HFFc6 (cell line): Measurements from ENCODE around the gene PLAAT2. TPM values are rescaled to one million over a fixed set of nuclear protein-coding genes. Genes with fewer than 3 reads are reported as not detected.
"Not testable (repeated sequence)": the region's sequence is repeated elsewhere in the genome, so short reads cannot be mapped to it uniquely, and the experiment has no call there.

ENCODE experiments used
- DNase-seq: peaks from one replicate; pipeline ENCODE4 v3.0.0-alpha.2; 2018
- H3K27ac Mint-ChIP-seq: 2 replicates; pipeline ENCODE4 v1.8.0; 2020; ENCODE audit warnings: mild to moderate bottlenecking, mixed read lengths
- H3K27me3 Mint-ChIP-seq: 2 replicates; pipeline ENCODE4 v1.8.0; 2021; ENCODE audit warnings: mild to moderate bottlenecking, moderate library complexity, mixed read lengths; ENCODE audit not compliant: insufficient read depth
- H3K36me3 Mint-ChIP-seq: 2 replicates; pipeline ENCODE4 v1.8.0; 2021; ENCODE audit warnings: low read depth, mixed read lengths
- H3K4me1 Mint-ChIP-seq: 2 replicates; pipeline ENCODE4 v1.8.0; 2020; ENCODE audit warnings: low read depth, mixed read lengths
- H3K4me3 Mint-ChIP-seq: 2 replicates; pipeline ENCODE4 v1.8.0; 2020; ENCODE audit warnings: mild to moderate bottlenecking, moderate library complexity, mixed read lengths
- H3K9me3 Mint-ChIP-seq: 2 replicates; pipeline ENCODE4 v1.8.0; 2020; ENCODE audit warnings: mild to moderate bottlenecking, mixed read lengths
- total RNA-seq, 6 experiments: library from RNA; stranded (reverse); fragmentation: NEBNext Ultra II Directional; extraction: Animal tissue kit (Norgen Biotek cat#: 25700); gene quantifications; 2 replicates in 1 of 6; 3 replicates in 5 of 6; pipeline ENCODE4 v1.2.3, GENCODE V29; 2021
- TF ChIP-seq, protein P1 (sequence below): fragments of 200-600 bp; sonication (generic); IDR thresholded peaks from 2 replicates; pipeline ENCODE4 v1.5.0; 2021; ENCODE audit warnings: antibody characterized with exemption, mild to moderate bottlenecking

PLAAT2 gene
- total RNA-seq, 6 experiments from 2014 or later, result not detected

DNA sequence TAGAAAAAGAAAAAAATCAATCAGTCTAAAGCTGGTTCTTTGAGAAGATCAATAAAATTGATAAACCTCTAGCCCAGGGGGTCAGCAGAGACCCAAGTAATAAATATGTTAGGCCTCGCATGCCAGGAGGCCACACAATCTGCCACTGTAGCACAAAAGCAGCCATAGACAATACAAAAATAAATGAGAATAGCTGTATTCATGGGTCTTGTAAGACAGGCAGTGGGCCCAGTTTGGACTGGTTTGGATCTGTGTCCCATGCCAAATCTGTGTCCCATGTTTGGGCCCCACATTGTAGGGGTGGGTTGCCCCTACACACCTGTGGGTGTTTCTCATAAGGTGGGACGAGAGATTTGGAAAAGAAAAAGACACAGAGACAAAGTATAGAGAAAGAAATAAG is 33.2 kb downstream of the PLAAT2 start:
- H3K9me3 Mint-ChIP-seq, result no peaks in the 10 kb centered on the region
- DNase-seq, result no peak
- no peak overlapping the region for H3K27ac Mint-ChIP-seq
- TF ChIP-seq, protein P1, sequence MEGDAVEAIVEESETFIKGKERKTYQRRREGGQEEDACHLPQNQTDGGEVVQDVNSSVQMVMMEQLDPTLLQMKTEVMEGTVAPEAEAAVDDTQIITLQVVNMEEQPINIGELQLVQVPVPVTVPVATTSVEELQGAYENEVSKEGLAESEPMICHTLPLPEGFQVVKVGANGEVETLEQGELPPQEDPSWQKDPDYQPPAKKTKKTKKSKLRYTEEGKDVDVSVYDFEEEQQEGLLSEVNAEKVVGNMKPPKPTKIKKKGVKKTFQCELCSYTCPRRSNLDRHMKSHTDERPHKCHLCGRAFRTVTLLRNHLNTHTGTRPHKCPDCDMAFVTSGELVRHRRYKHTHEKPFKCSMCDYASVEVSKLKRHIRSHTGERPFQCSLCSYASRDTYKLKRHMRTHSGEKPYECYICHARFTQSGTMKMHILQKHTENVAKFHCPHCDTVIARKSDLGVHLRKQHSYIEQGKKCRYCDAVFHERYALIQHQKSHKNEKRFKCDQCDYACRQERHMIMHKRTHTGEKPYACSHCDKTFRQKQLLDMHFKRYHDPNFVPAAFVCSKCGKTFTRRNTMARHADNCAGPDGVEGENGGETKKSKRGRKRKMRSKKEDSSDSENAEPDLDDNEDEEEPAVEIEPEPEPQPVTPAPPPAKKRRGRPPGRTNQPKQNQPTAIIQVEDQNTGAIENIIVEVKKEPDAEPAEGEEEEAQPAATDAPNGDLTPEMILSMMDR, result no peak
- H3K36me3 Mint-ChIP-seq, result no peaks in the 10 kb centered on the region
- peaks cover 21% of the 10 kb centered on the region for H3K27me3 Mint-ChIP-seq
- H3K4me3 Mint-ChIP-seq, result no peak overlapping the region
- peaks cover 15% of the 10 kb centered on the region for H3K4me1 Mint-ChIP-seq

DNA sequence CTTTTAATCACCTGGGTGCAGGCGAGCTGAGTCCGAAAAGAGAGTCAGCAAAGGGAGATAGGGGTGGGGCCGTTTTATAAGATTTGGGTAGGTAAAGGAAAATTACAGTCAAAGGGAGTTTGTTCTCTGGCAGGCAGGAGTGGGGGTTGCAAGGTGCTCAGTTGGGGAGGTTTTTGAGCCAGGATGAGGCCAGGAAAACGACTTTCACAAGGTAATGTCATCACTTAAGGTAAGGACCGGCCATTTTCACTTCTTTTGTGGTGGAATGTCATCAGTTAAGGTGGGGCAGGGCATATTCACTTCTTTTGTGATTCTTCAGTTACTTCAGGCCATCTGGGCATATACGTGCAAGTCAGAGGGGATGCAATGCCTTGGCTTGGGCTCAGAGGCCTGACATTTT is 33.8 kb downstream of the PLAAT2 start:
- H3K9me3 Mint-ChIP-seq, H3K4me3 Mint-ChIP-seq, H3K27ac Mint-ChIP-seq, DNase-seq, H3K36me3 Mint-ChIP-seq: not testable (repeated sequence)
- Mint-ChIP-seq H3K27me3 (peaks cover 21% of the 10 kb centered on the region), H3K4me1 (peaks cover 15% of the 10 kb centered on the region)

DNA sequence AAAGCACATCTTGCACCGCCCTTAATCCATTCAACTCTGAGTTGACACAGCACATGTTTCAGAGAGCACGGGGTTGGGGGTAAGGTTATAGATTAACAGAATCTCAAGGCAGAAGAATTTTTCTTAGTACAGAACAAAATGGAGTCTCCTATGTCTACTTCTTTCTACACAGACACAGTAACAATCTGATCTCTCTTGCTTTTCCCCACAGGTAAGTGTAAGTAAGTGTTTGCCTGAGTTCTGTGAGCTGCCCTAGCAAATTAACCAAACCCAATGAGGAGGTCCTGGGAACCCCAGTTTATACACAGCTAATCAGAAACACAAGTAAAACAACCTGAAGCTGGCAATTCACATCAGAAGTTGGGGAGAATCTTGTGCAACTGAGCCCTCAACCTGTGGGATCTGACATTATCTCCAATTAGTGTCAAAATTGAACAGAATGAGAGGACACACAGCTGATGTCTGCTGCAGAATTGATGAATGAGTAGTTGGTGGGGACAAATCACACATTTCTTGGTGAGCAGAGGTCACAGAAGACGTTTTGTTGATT is 34.4 kb downstream of the PLAAT2 start:
- H3K36me3 Mint-ChIP-seq, H3K4me3 Mint-ChIP-seq, H3K27ac Mint-ChIP-seq, DNase-seq, H3K9me3 Mint-ChIP-seq: not testable (repeated sequence)
- Mint-ChIP-seq H3K4me1 (peaks cover 15% of the 10 kb centered on the region), H3K27me3 (peaks cover 17% of the 10 kb centered on the region)

DNA sequence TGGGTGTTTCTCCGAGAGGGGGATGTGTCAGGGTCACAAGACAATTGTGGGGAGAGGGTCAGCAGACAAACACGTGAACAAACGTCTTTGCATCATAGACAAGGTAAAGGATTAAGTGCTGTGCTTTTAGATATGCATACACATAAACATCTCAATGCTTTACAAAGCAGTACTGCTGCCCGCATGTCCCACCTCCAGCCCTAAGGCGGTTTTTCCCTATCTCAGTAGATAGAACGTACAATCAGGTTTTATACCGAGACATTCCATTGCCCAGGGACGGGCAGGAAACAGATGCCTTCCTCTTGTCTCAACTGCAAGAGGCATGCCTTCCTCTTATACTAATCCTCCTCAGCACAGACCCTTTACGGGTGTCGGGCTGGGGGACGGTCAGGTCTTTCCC is 35.0 kb downstream of the PLAAT2 start:
- not testable (repeated sequence) for H3K27ac Mint-ChIP-seq, H3K9me3 Mint-ChIP-seq
- peaks cover 15% of the 10 kb centered on the region for H3K4me1 Mint-ChIP-seq

DNA sequence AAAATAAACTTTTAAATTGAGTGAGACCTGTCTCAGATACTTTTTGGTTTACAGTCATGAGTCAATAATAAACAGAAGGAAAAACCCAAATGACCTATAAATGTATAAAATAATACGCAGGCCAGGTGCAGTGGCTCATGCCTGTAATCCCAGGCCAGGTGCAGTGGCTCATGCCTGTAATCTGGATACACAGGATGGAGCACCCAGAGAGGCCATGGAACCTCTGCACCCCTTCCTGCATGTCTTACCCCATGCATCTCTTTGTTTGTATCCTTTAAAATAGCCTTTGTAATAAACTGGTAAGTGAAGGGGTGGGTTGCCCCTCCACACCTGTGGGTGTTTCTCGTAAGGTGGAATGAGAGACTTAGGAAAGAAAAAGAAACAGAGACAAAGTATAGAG is 35.5 kb downstream of the PLAAT2 start:
- no peak for DNase-seq
- Mint-ChIP-seq H3K36me3 (no peaks in the 10 kb centered on the region), H3K4me3 (no peak overlapping the region), H3K27me3 (peaks cover 10% of the 10 kb centered on the region), H3K9me3 (peaks cover 7% of the 10 kb centered on the region), H3K4me1 (peaks cover 15% of the 10 kb centered on the region), H3K27ac (no peak overlapping the region)
- TF ChIP-seq, protein P1, result no peak

More for the DNA sequence above, 35.0 kb downstream of the PLAAT2 start:
- peaks cover 10% of the 10 kb centered on the region for H3K27me3 Mint-ChIP-seq
- not testable (repeated sequence) for H3K4me3 Mint-ChIP-seq, H3K36me3 Mint-ChIP-seq, DNase-seq

DNA sequence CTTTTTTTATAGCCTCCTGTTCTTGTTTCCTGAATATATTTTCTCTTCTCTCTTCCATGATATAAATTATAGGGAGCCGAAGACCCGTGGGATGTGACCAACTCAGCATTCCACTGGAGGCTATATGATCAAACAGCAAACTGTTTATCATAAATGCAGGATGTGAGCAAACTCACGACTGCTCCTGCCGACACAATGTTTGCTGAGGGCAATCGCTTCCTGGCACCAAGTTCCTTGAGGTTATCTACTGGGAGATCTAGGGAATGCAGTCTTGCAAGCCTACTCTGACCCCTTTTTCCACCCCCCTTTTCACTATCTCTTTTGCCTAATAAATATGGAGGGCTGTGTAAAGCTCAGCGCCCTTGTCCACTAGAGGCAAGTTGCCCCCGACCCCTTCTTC is 40.0 kb downstream of the PLAAT2 start:
- no peak for DNase-seq
- no peak overlapping the region for H3K27ac Mint-ChIP-seq
- no peak overlapping the region for H3K4me3 Mint-ChIP-seq
- H3K36me3 Mint-ChIP-seq, result no peaks in the 10 kb centered on the region
- peaks cover 7% of the 10 kb centered on the region for H3K27me3 Mint-ChIP-seq
- TF ChIP-seq, protein P1, result no peak
- H3K4me1 Mint-ChIP-seq, result peaks cover 14% of the 10 kb centered on the region
- H3K9me3 Mint-ChIP-seq, result peaks cover 7% of the 10 kb centered on the region

DNA sequence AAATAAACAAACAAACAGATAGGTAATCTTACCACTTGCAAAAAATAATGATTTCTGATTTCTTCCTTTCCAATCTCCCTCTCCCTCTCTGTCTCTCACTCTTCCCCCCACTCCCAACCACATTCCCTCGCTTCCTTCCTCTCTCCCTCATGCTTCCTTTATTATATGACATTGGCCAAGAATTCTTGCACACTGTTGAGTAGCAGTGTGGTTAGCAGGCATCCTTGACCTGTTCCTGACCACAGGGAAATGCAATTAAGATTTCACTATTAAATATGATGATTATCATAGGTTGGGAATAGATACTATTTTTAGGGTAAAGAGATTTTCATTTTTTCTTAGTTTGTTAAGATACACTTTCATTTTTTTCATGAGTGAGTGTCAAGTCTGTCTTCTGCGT is 41.3 kb downstream of the PLAAT2 start:
- Mint-ChIP-seq H3K4me1 (peaks cover 17% of the 10 kb centered on the region), H3K4me3 (no peak overlapping the region), H3K27me3 (peaks cover 4% of the 10 kb centered on the region), H3K36me3 (no peaks in the 10 kb centered on the region), H3K9me3 (peaks cover 7% of the 10 kb centered on the region), H3K27ac (no peak overlapping the region)
- no peak for DNase-seq
- TF ChIP-seq, protein P1, result no peak
